Breast epithelium (tissue), 4 donors: Measurements from ENCODE around the gene ANKRD24. TPM values are rescaled to one million over a fixed set of nuclear protein-coding genes. Genes with fewer than 3 reads are reported as not detected.

ENCODE experiments used
- DNase-seq, 2 donors: peaks; one replicate each; pipeline ENCODE4 v3.0.0-alpha.2; 2019; ENCODE audit warnings: low spot score in 2 of 2
- H3K27ac ChIP-seq, 2 donors: fragments of 200-600 bp; sonication (generic) in 1 of 2; one replicate each; pipeline ENCODE4 v1.5.1; 2016 to 2019; ENCODE audit warnings: mild to moderate bottlenecking in 1 of 2
- H3K27me3 ChIP-seq, 2 donors: fragments of 200-600 bp; sonication (generic) in 1 of 2; one replicate each; pipeline versions ENCODE4 v1.5.1 to v1.6.0; 2017 to 2019; ENCODE audit warnings: control low read depth in 1 of 2, mild to moderate bottlenecking in 1 of 2
- H3K36me3 ChIP-seq: fragments of 200-600 bp; one replicate; pipeline ENCODE4 v1.5.1; 2019
- H3K4me1 ChIP-seq, 2 donors: fragments of 200-600 bp; sonication (generic); one replicate each; pipeline ENCODE4 v1.5.1; 2016 to 2019; ENCODE audit warnings: control low read depth in 1 of 2
- H3K4me3 ChIP-seq, 3 donors: fragments of 200-600 bp; sonication (generic); 1 replicate in 2 of 3; 2 replicates in 1 of 3; pipeline ENCODE4 v1.5.1; 2016 to 2019; ENCODE audit warnings: mild to moderate bottlenecking in 3 of 3, moderate library complexity in 2 of 3
- H3K9me3 ChIP-seq, 2 donors: fragments of 200-600 bp; sonication (generic) in 1 of 2; one replicate each; pipeline ENCODE4 v1.5.1; 2016 to 2019; ENCODE audit warnings: control low read depth in 1 of 2
- CTCF ChIP-seq, 3 donors: fragments of 450-650 bp; IDR thresholded peaks; one replicate each; pipeline ENCODE4 v1.5.1; 2016 to 2017; ENCODE audit warnings: antibody characterized with exemption in 3 of 3, mild to moderate bottlenecking in 3 of 3, moderate library complexity in 3 of 3
- POLR2A ChIP-seq: fragments of 450-650 bp; IDR thresholded peaks from one replicate; pipeline ENCODE4 v1.6.1; 2016; ENCODE audit warnings: antibody characterized with exemption, mild to moderate bottlenecking, moderate library complexity
- POLR2AphosphoS5 ChIP-seq, 3 donors: sonication (generic); formaldehyde crosslinking; IDR thresholded peaks; one replicate each; pipeline ENCODE4 v1.6.1; 2017; ENCODE audit warnings: antibody characterized with exemption in 3 of 3
- intact Hi-C: fragments of 100-400 bp; cut with DNase I; formaldehyde crosslinking; loops from one replicate; pipeline ENCODE4 v1.15.1; 2023; ENCODE audit warnings: low total_unique reads
- total RNA-seq, 3 donors: library from RNA; depleted of rRNA; stranded (reverse); fragments of >200 nt; gene quantifications; one replicate each; pipeline ENCODE4 v1.1.0, GENCODE V29; 2016

Gene ANKRD24
- total RNA-seq, 3 donors from 2014 or later, result 0.80 to 3.2 (median 0.98) TPM

GRCh38 chr19:4196587-4197148, 14.2 kb downstream of the ANKRD24 start:
- H3K36me3 ChIP-seq, result no peaks in the 10 kb centered on the region
- H3K4me3 ChIP-seq, result no peak overlapping the region
- H3K27me3 ChIP-seq, result peaks cover 6 to 51% of the 10 kb centered on the region in 2 donors
- intact Hi-C loops, result no loop called here
- DNase-seq, result no peak
- no peak overlapping the region for H3K27ac ChIP-seq
- TF ChIP-seq POLR2AphosphoS5 (IDR thresholded peaks at IDR 0.05) (no peak), POLR2A (no peak), CTCF (IDR thresholded peaks at IDR 0.05) (no peak)
- H3K4me1 ChIP-seq, result no peaks in the 10 kb centered on the region
- no peaks in the 10 kb centered on the region for H3K9me3 ChIP-seq

- H3K9me3 ChIP-seq, result no peaks in the 10 kb centered on the region
- TF ChIP-seq POLR2AphosphoS5 (IDR thresholded peaks at IDR 0.05) (no peak), CTCF (IDR thresholded peaks at IDR 0.05) (no peak), POLR2A (no peak)
- peaks cover 6 to 51% of the 10 kb centered on the region in 2 donors for H3K27me3 ChIP-seq
- H3K27ac ChIP-seq, result no peak overlapping the region
- intact Hi-C loops, result no loop called here
- H3K36me3 ChIP-seq, result no peaks in the 10 kb centered on the region
- DNase-seq, result no peak
- no peaks in the 10 kb centered on the region for H3K4me1 ChIP-seq
- no peak overlapping the region for H3K4me3 ChIP-seq
Observed at GRCh38 chr19:4197228-4197624, 14.7 kb downstream of the ANKRD24 start.

GRCh38 chr19:4197625-4198466, 15.4 kb downstream of the ANKRD24 start:
- no peak for DNase-seq
- intact Hi-C loops, result no loop called here

GRCh38 chr19:4198467-4199126, 16.1 kb downstream of the ANKRD24 start:
- intact Hi-C loops, result no loop called here
- Histone ChIP-seq H3K27me3 (peaks cover 6 to 51% of the 10 kb centered on the region in 2 donors), H3K4me1 (no peaks in the 10 kb centered on the region), H3K27ac (no peak overlapping the region), H3K36me3 (no peaks in the 10 kb centered on the region), H3K9me3 (no peaks in the 10 kb centered on the region), H3K4me3 (no peak overlapping the region)
- no peak for DNase-seq
- TF ChIP-seq POLR2A (no peak), CTCF (IDR thresholded peaks at IDR 0.05) (no peak), POLR2AphosphoS5 (IDR thresholded peaks at IDR 0.05) (no peak)

More at GRCh38 chr19:4197625-4198466, 15.4 kb downstream of the ANKRD24 start:
- Histone ChIP-seq H3K27ac (no peak overlapping the region), H3K27me3 (peaks cover 6 to 51% of the 10 kb centered on the region in 2 donors), H3K4me3 (no peak overlapping the region), H3K4me1 (no peaks in the 10 kb centered on the region), H3K36me3 (no peaks in the 10 kb centered on the region), H3K9me3 (no peaks in the 10 kb centered on the region)
- no peak for TF ChIP-seq CTCF (IDR thresholded peaks at IDR 0.05)
- no peak for TF ChIP-seq POLR2AphosphoS5 (IDR thresholded peaks at IDR 0.05)
- no peak for TF ChIP-seq POLR2A
